ENCODE results near the gene KIAA1614.

DNA sequence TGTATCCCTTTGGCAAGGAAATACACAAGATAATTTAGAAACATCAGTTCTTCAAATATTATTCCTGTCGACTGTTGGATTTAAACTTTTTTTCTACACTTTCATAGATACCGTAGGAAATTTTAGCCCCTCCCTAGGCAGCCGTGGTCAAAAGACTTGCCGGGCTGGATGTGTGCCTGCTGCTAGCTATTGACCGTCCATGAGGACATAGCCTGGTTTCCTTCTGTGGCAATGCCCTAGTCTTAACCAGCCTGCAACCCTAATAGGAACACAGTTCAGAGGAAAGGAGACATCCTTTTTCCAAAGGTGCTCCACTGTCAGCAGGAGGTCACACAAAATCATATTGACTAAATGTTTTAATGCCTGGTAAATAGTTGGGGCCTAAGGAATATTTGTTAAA lies 20.4 kb upstream of the KIAA1614 start:
- TF ChIP-seq, protein P1, sequence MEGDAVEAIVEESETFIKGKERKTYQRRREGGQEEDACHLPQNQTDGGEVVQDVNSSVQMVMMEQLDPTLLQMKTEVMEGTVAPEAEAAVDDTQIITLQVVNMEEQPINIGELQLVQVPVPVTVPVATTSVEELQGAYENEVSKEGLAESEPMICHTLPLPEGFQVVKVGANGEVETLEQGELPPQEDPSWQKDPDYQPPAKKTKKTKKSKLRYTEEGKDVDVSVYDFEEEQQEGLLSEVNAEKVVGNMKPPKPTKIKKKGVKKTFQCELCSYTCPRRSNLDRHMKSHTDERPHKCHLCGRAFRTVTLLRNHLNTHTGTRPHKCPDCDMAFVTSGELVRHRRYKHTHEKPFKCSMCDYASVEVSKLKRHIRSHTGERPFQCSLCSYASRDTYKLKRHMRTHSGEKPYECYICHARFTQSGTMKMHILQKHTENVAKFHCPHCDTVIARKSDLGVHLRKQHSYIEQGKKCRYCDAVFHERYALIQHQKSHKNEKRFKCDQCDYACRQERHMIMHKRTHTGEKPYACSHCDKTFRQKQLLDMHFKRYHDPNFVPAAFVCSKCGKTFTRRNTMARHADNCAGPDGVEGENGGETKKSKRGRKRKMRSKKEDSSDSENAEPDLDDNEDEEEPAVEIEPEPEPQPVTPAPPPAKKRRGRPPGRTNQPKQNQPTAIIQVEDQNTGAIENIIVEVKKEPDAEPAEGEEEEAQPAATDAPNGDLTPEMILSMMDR (IDR thresholded peaks at IDR 0.05; ENCODE audit: insufficient read depth, low read length): no peak
- TF ChIP-seq SPI1 (IDR thresholded peaks at IDR 0.05; ENCODE audit: borderline replicate concordance, low read depth): no peak
- no peak for TF ChIP-seq GABPA (IDR thresholded peaks at IDR 0.05; ENCODE audit: low read depth)

Measured in HL-60 (cell line).